Measurements from ENCODE around the gene CDH12. TPM values are rescaled to one million over a fixed set of nuclear protein-coding genes. Genes with fewer than 3 reads are reported as not detected.
A peak's percentile ranks its signal among the peaks of the same experiment; 100 is the strongest.
"Not testable (repeated sequence)": the region's sequence is repeated elsewhere in the genome, so short reads cannot be mapped to it uniquely, and the experiment has no call there.

CDH12 gene
- polyA plus RNA-seq, 2 of the 4 experiments (the other 2 are of a cell fraction) = 0.04 TPM; not detected in 1

DNA sequence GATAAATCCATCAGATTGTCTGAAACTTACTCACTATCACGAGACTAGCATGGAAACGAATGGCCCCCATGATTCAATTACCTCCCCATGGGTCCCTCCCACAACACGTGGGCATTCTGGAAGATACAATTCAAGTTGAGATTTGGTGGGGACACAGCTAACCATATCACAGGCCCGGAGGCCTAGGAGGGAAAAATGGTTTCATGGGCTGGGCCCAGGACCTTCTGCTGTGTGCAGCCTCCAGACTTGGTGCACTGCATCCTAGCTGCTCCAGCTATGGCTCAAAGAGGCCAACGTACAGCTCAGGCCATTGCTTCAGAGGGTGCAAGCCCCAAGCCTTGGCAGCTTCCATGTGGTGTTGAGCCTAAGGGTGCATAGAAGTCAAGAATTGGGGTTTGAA lies 245.6 kb downstream of the CDH12 start:
- H3K4me1 ChIP-seq; POLR2A ChIA-PET; H3K4me3 ChIP-seq; CTCF ChIA-PET; H3K9me3 ChIP-seq; H3K4me2 ChIP-seq; ATAC-seq; FAIRE-seq; H3K27ac ChIP-seq; DNase-seq (ENCODE audit: low read depth in 1 of 2, low spot score in 1 of 2): not testable (repeated sequence)
- 0% methylated on average over 3 of the region's 5 CpGs for WGBS (ENCODE audit: missing lambda C conversion rate)
- TF ChIP-seq ZFP36 (IDR thresholded peaks at IDR 0.05; ENCODE audit: borderline replicate concordance, partially characterized antibody) = peak; percentile 57

DNA sequence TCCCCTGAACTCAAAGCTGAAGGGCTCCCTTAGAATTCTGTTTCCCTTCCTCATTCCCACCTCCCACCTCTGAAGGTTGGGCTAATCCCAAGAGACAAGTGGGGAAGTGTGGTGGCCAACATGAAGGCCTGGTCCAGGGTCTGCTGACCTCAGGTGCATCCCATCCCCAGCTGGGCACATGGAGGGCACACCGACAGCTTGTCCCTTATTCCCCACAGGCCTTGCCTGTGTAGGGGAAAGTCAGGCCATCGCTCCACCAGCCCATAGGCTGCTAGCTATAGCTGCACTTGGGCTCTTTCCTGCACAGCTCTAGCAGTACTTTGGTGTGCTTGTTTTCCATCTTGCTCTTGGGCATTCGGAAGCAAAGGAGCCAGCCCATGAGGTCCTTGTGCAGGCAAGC lies 247.7 kb downstream of the CDH12 start:
- no peak for TF ChIP-seq EHF (CRISPR knock-in tag; IDR thresholded peaks at IDR 0.05)
- no peak for TF ChIP-seq BHLHE40 (IDR thresholded peaks at IDR 0.05; ENCODE audit: low read depth, low read length)
- TF ChIP-seq POLR2A (IDR thresholded peaks at IDR 0.05; ENCODE audit: low read length) = no peak
- TF ChIP-seq, protein P1, sequence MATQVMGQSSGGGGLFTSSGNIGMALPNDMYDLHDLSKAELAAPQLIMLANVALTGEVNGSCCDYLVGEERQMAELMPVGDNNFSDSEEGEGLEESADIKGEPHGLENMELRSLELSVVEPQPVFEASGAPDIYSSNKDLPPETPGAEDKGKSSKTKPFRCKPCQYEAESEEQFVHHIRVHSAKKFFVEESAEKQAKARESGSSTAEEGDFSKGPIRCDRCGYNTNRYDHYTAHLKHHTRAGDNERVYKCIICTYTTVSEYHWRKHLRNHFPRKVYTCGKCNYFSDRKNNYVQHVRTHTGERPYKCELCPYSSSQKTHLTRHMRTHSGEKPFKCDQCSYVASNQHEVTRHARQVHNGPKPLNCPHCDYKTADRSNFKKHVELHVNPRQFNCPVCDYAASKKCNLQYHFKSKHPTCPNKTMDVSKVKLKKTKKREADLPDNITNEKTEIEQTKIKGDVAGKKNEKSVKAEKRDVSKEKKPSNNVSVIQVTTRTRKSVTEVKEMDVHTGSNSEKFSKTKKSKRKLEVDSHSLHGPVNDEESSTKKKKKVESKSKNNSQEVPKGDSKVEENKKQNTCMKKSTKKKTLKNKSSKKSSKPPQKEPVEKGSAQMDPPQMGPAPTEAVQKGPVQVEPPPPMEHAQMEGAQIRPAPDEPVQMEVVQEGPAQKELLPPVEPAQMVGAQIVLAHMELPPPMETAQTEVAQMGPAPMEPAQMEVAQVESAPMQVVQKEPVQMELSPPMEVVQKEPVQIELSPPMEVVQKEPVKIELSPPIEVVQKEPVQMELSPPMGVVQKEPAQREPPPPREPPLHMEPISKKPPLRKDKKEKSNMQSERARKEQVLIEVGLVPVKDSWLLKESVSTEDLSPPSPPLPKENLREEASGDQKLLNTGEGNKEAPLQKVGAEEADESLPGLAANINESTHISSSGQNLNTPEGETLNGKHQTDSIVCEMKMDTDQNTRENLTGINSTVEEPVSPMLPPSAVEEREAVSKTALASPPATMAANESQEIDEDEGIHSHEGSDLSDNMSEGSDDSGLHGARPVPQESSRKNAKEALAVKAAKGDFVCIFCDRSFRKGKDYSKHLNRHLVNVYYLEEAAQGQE (IDR thresholded peaks at IDR 0.05) = no peak
- no peak for TF ChIP-seq CHD2 (IDR thresholded peaks at IDR 0.05; ENCODE audit: low read length, partially characterized antibody)
- H3K9me3 ChIP-seq = no peaks in the 10 kb centered on the region
- CTCF ChIA-PET = no interaction called here
- 10% methylated on average over 2 of the region's 3 CpGs for WGBS (ENCODE audit: missing lambda C conversion rate)
- no peak overlapping the region for H3K4me3 ChIP-seq
- no peak for DNase-seq (ENCODE audit: low read depth in 1 of 2, low spot score in 1 of 2)
- no peak for ATAC-seq
- POLR2A ChIA-PET = no interaction called here
- FAIRE-seq = no peak
- H3K27ac ChIP-seq = no peak overlapping the region
- no peaks in the 10 kb centered on the region for H3K4me1 ChIP-seq
- no peak overlapping the region for H3K4me2 ChIP-seq

DNA sequence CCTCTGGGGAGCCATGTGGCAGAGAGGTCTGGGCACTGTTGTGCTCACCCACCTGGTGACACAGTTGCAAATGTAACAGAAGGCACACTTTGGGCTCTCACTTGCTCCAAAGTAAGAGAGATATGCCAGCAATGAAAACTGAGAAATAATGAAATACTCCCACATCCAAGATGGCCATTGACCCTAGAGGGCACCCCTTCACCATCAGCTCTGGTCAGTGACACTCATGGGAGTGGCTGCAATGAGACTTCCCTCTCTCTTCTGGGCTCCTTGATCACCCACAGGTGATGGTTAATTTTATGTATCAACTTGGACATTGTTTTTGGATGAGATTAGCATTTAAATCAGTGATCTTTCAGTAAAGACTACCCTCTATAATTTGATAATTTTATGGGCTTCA lies 248.4 kb downstream of the CDH12 start:
- ATAC-seq (no peak), FAIRE-seq (no peak), DNase-seq (ENCODE audit: low read depth in 1 of 2, low spot score in 1 of 2) (no peak)
- ChIA-PET POLR2A (no interaction called here), CTCF (interaction anchor here (0.6 kb wide), 1 partner anchor 735 kb away, joined by 3 read pairs; no protein-coding TSS in a partner anchor)
- Histone ChIP-seq H3K4me1 (no peaks in the 10 kb centered on the region), H3K27ac (no peak overlapping the region), H3K9me3 (no peaks in the 10 kb centered on the region), H3K4me2 (no peak overlapping the region), H3K4me3 (no peak overlapping the region)
- TF ChIP-seq SMC3 (IDR thresholded peaks at IDR 0.05) (no peak), HOXA7 (CRISPR knock-in tag; IDR thresholded peaks at IDR 0.05) (no peak), POLR2A (IDR thresholded peaks at IDR 0.05; ENCODE audit: low read length) (no peak), EP300 (IDR thresholded peaks at IDR 0.05) (no peak), SREBF2 (IDR thresholded peaks at IDR 0.05) (no peak)

DNA sequence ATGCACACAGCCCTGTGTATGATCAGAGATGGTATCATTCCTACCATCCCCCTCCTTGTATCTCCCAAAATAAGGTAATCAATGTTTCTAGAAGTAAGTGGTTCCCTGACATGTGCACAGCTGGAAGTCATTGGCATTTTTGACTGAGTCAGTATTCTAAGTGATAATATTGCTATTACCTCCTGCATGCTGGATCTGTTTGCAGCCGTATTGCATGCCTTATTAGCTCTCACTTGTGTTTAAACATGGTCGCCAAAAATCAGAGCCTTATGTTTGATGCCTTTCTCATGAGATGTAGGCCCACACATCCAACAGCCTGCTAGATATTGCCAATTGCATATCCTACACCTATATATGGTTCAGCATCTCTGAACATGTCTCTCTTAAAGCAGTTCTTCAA lies 254.3 kb downstream of the CDH12 start:
- FAIRE-seq (no peak), ATAC-seq (no peak), DNase-seq (ENCODE audit: low read depth in 1 of 2, low spot score in 1 of 2) (no peak)
- TF ChIP-seq NR3C1 (IDR thresholded peaks at IDR 0.05) (no peak), KDM1A (IDR thresholded peaks at IDR 0.05; ENCODE audit: low read depth) (no peak), PHF8 (IDR thresholded peaks at IDR 0.05; ENCODE audit: borderline replicate concordance, low read depth) (no peak), HEYL (CRISPR knock-in tag; IDR thresholded peaks at IDR 0.05) (no peak), RARB (CRISPR knock-in tag; IDR thresholded peaks at IDR 0.05) (no peak), ESRRA (IDR thresholded peaks at IDR 0.05; ENCODE audit: borderline replicate concordance, low read length) (no peak), BHLHE40 (IDR thresholded peaks at IDR 0.05; ENCODE audit: low read depth, low read length) (no peak), JUN (IDR thresholded peaks at IDR 0.05) (no peak), CHD2 (IDR thresholded peaks at IDR 0.05; ENCODE audit: low read length, partially characterized antibody) (no peak), HOXB13 (CRISPR knock-in tag; IDR thresholded peaks at IDR 0.05; ENCODE audit: low read depth) (no peak), EP300 (IDR thresholded peaks at IDR 0.05) (no peak), FOXS1 (CRISPR knock-in tag; IDR thresholded peaks at IDR 0.05) (no peak), CBX2 (IDR thresholded peaks at IDR 0.05; ENCODE audit: borderline replicate concordance, low read depth) (no peak), EHF (CRISPR knock-in tag; IDR thresholded peaks at IDR 0.05) (no peak), SREBF2 (IDR thresholded peaks at IDR 0.05) (no peak), SMC3 (IDR thresholded peaks at IDR 0.05) (no peak), TP53 (CRISPR knock-in tag; IDR thresholded peaks at IDR 0.05) (no peak), TFCP2L1 (CRISPR knock-in tag; IDR thresholded peaks at IDR 0.05) (no peak), ZNF302 (CRISPR knock-in tag; IDR thresholded peaks at IDR 0.05) (no peak)
- TF ChIP-seq, protein P2, sequence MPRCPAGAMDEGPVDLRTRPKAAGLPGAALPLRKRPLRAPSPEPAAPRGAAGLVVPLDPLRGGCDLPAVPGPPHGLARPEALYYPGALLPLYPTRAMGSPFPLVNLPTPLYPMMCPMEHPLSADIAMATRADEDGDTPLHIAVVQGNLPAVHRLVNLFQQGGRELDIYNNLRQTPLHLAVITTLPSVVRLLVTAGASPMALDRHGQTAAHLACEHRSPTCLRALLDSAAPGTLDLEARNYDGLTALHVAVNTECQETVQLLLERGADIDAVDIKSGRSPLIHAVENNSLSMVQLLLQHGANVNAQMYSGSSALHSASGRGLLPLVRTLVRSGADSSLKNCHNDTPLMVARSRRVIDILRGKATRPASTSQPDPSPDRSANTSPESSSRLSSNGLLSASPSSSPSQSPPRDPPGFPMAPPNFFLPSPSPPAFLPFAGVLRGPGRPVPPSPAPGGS (IDR thresholded peaks at IDR 0.05) = no peak
- Histone ChIP-seq H3K4me3 (no peak overlapping the region), H3K4me2 (no peak overlapping the region), H3K27ac (no peak overlapping the region), H3K9me3 (no peaks in the 10 kb centered on the region), H3K4me1 (no peaks in the 10 kb centered on the region)
- CTCF ChIA-PET = no interaction called here
- POLR2A ChIA-PET = no interaction called here
- 8% methylated on average over 2 of the region's 2 CpGs for WGBS (ENCODE audit: missing lambda C conversion rate)
